ENCODE data around the gene WDR41.
A peak's percentile ranks its signal among the peaks of the same experiment; 100 is the strongest.
"Not testable (repeated sequence)": the region's sequence is repeated elsewhere in the genome, so short reads cannot be mapped to it uniquely, and the experiment has no call there.

WDR41 gene, protein sequence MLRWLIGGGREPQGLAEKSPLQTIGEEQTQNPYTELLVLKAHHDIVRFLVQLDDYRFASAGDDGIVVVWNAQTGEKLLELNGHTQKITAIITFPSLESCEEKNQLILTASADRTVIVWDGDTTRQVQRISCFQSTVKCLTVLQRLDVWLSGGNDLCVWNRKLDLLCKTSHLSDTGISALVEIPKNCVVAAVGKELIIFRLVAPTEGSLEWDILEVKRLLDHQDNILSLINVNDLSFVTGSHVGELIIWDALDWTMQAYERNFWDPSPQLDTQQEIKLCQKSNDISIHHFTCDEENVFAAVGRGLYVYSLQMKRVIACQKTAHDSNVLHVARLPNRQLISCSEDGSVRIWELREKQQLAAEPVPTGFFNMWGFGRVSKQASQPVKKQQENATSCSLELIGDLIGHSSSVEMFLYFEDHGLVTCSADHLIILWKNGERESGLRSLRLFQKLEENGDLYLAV

DNA sequence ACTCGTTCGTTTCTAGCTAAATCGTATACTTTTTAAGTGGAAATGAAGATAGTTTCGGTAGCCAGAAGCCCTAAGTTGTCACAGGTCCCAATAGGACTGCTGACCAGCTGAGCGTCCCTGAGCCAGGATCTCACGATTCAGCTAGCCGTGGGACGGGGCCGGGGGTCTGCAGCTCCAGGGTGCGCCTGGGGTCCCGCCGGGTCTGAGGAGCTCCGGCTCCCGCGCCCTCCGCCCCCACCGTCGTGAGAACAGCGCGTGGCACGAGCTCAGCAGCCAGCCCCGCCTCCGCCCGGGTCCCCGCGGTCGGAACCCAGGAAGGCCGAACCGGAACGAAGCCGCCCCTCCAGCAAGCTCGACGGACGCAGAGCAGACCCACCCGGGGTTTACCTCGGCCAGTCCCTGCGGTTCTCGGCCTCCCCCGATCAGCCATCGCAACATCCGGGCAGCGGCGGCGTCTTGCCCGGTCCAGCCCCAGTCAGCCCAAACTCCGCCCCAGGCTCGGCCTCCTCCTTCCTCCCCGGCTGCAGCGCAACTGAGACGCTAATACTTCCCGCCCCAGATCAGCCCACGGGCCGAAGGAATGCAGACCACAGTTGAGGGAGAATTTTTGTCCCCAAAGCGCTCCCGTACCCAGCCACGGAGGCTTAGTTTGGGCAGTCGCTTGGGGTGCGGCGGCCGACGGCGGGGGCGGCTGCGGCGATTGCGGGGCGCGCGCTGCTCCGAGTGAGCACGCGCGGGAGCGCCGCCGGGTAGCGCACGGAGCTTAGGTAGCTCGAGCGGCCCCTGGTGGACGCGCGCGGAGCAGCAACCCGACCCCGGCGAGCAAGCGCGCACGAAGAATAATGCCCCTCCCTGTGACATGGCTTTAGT lies at the start of gene WDR41:
Gene WDR41, minus strand, starts transcription at position 534 of the 870 bp plus-strand sequence. Its CDS starts 96 bp downstream, at position 438.
- DNase-seq: peak; percentile 92 to 93

GRCh38 chr5:77531297-77531696 lies 39.2 kb upstream of the WDR41 start:
- no peak for DNase-seq

GRCh38 chr5:77518304-77518703 lies 26.2 kb upstream of the WDR41 start:
- DNase-seq: peak in 1 of 2 experiments; percentile 6

DNA sequence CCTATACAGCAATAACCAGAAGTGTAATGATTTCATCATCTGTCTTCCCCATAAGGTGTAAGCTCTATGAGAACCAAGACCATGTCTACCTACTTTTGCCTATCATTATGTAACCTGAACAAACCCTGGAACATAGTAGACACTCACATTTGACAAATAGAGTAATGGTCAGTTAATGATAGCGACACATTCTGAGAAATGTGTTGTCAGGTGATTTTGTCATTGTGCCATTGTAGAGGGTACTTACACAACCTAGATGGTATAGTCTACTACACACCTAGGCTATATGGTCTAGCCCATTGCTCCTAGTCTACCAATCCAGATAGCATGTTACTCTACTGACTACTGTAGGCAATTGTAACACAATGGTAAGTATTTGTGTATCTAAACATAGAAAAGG lies 22.3 kb upstream of the WDR41 start:
- DNase-seq: no peak

- no peak for DNase-seq
Measured at GRCh38 chr5:77513321-77513720, 21.2 kb upstream of the WDR41 start.

- DNase-seq: not testable (repeated sequence)
Measured at GRCh38 chr5:77501132-77501531, 9.0 kb upstream of the WDR41 start.

- DNase-seq: no peak
Measured at GRCh38 chr5:77499973-77500372, 7.9 kb upstream of the WDR41 start.

DNA sequence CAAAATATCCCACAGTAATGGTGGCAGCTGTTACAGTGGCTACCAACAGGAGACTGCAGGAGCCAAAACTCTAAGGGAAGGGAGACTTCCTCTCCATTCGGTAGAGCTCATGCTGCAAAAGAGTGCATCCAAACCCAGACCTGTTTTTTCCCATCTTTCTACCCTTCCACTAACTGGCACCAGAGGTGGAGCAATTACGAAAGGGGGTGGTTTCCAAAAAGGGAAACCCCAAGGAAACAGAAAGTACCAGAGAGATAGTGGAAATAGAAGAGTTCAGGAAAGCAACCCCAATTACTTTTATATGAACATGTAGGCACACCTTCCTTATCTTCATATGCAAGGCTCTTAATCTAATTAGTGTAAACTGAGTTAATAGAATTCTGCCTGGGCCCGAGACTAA lies 7.3 kb upstream of the WDR41 start:
- no peak for DNase-seq

GRCh38 chr5:77498952-77499351 lies 6.8 kb upstream of the WDR41 start:
- DNase-seq: no peak

DNA sequence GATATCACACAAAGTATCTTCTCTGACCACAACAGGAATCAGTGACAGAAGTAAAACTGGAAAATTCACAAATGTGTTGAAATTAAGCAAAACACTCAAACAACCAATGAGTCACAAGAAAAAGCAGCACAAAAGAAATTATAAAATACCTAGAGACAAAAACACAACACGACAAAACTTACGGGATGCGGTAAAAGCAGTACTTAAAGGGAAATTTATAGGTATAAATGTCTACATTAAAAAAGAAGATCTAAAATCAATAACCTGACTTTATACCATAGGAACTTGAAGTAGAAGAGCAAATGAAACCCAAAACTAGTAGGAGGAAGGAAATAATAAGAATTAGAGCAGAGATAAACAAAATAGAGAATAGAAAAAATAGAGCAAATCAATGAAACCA lies 2.8 kb upstream of the WDR41 start:
- no peak for DNase-seq

DNA sequence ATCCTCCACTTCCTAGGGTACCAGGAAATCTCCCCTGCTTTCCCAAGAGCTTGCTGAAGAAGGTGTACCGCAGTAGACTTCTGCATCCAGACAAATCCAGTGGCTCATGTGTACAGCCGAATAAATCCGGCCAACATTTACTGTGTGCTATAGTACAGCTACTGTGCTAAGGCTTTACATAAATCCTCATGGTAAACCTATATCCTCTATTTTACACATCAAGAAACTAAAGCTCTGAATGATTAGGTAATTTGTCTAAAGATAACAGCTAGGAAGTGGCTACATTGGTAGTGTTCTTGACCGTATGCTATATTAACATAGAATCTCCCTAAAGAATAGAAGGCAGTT lies 511 bp upstream of the WDR41 start:
- DNase-seq: no peak

- DNase-seq: not testable (repeated sequence)
Measured at GRCh38 chr5:77490741-77491344, 1.3 kb downstream of the WDR41 start.

DNA sequence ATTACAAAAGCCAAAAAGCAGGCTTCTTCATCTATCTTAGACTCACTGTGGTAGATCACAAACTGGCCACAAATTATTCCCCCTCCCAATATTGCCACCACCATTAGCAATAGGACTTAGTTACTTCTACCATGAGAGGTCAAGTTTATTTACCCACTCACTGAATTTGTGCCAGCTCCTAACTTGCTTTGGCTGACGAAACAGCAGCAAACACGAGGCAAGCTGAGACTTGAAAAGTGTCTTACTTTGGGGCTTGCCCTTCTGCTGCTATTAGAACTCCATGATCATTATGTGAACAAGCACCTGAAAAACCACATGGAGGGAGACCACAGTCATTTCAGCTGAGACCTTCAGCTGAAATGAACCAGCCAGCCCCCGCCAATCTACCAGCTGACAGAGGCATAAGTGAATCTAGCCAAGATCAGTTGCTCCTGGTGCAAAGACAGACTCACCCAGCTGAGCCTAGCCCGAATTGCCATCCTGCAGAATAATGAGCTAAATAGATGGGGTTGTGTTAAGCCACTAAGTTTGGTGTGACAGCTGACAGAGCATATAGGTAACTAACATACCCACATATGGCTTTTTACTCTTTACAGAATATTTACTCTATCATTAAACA lies 5.7 kb downstream of the WDR41 start:
- DNase-seq: peak in 1 of 2 experiments; percentile 10

DNA sequence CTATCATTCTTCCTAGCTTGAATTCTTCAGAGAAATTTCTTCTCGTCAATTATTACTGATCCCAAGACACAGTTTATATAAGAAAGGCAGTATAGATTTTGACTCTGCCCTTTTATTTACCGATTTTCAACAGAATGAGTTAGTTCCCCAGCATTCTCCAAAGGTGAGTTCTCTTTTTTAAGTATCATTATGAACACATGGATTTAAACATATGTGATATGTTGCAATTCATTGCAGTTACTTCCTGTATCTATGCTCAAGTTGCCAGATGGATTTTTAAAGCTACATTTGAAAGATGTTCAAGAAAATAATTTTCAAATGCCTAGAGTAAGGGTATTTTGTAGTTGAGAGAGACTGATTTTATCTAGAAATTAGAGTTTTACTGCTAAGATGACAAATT lies 8.4 kb downstream of the WDR41 start:
- no peak for DNase-seq

GRCh38 chr5:77475041-77475440 lies 17.1 kb downstream of the WDR41 start:
- not testable (repeated sequence) for DNase-seq

- not testable (repeated sequence) for DNase-seq
Measured at GRCh38 chr5:77468875-77469274, 23.2 kb downstream of the WDR41 start.

- no peak for DNase-seq
Measured at GRCh38 chr5:77463905-77464304, 28.2 kb downstream of the WDR41 start.

DNA sequence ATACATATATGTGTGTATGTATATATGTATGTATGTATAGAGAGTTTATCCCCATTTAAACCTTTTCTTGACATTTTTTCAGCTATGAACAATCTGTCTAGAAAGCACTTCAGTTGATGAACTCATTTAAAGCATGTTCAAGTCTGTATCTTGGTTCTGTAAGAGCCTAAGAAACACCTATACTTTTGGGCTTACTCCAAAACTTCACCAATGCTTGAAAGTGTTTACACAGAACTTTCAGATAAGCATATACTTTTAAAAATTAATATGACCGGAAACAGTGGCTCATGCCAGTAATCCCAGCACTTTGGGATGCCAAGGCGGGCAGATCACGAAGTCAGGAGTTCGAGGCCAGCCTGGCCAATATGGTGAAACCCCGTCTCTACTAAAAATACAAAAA lies 30.8 kb downstream of the WDR41 start:
- DNase-seq: no peak

DNA sequence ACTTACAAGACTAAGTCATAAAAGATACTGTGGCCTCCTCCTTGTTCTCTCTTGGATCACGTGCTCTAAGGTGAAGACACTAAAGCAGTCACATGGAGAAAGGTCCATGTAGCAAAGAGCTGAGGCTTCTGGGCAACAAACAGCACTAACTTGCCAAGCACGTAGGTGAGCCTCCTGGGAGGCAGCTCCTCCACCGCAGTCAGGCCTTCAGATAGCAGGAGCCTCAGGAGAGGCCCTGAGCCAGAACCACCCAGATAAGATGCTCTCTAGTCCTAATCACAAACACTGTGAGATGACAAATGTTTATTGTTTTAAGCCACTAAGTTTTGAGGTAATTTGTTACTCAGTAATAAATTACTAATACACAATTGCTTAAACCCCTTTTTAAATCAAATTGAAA lies 38.0 kb downstream of the WDR41 start:
- no peak for DNase-seq

DNA sequence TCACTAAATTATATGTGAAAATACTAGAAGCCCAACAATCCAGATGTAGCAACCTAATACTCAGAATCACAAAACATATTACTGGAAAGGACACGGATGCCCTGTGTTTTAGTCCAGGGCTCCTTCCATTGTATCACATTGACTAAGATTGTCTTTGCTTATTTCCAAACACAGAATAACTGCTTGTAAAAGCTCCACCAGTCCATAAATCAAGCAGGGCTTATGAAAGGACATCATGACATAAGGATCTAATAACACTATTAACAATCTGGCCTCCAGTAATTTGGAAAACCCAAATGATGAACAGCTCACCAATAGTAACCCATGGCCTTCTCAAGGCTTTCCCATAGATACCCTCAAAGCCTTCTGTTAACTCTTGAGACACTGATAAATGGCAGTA lies 39.8 kb downstream of the WDR41 start:
- no peak for DNase-seq

- no peak for DNase-seq
Measured at GRCh38 chr5:77449981-77450380, 42.1 kb downstream of the WDR41 start.

- peak in 1 of 2 experiments; percentile 35 for DNase-seq
Measured at GRCh38 chr5:77449277-77449676, 42.8 kb downstream of the WDR41 start.

- no peak for DNase-seq
Measured at GRCh38 chr5:77448831-77449230, 43.3 kb downstream of the WDR41 start.

Data from NCI-H446 (cell line).